WTC11 (cell line): ENCODE data around the gene RPL36AL. TPM values are rescaled to one million over a fixed set of nuclear protein-coding genes. Genes with fewer than 3 reads are reported as not detected.

Source experiments
- ARID4B ChIP-seq: sonication (generic); formaldehyde crosslinking; IDR thresholded peaks from 2 replicates; pipeline ENCODE4 v1.8.0; 2023; ENCODE audit warnings: missing genetic modification reagents, mild to moderate bottlenecking, borderline replicate concordance
- ATF3 ChIP-seq: sonication (generic); formaldehyde crosslinking; conservative IDR thresholded peaks from 2 replicates; pipeline ENCODE4 v1.8.1; 2022; ENCODE audit warnings: mild to moderate bottlenecking, missing genetic modification reagents
- E2F5 ChIP-seq: sonication (generic); formaldehyde crosslinking; IDR thresholded peaks from 2 replicates; pipeline ENCODE4 v1.8.1; 2022; ENCODE audit warnings: mild to moderate bottlenecking, moderate library complexity, missing genetic modification reagents
- ELF4 ChIP-seq: sonication (generic); formaldehyde crosslinking; IDR thresholded peaks from 2 replicates; pipeline ENCODE4 v1.8.1; 2022; ENCODE audit warnings: low read depth, mild to moderate bottlenecking, moderate library complexity, missing genetic modification reagents
- FOXP4 ChIP-seq: sonication (generic); formaldehyde crosslinking; IDR thresholded peaks from 2 replicates; pipeline ENCODE4 v1.8.0; 2022; ENCODE audit warnings: mild to moderate bottlenecking, missing genetic modification reagents
- GABPB1 ChIP-seq: sonication (generic); formaldehyde crosslinking; IDR thresholded peaks from 2 replicates; pipeline ENCODE4 v1.8.1; 2023; ENCODE audit warnings: mild to moderate bottlenecking, missing genetic modification reagents
- KAT7 ChIP-seq: sonication (generic); formaldehyde crosslinking; IDR thresholded peaks from 2 replicates; pipeline ENCODE4 v1.8.1; 2023; ENCODE audit warnings: missing genetic modification reagents, mild to moderate bottlenecking, borderline replicate concordance
- MAX ChIP-seq: sonication (generic); formaldehyde crosslinking; IDR thresholded peaks from 2 replicates; pipeline ENCODE4 v1.8.0; 2022; ENCODE audit warnings: mild to moderate bottlenecking, missing genetic modification reagents
- MLX ChIP-seq: sonication (generic); formaldehyde crosslinking; IDR thresholded peaks from 2 replicates; pipeline ENCODE4 v1.8.1; 2023; ENCODE audit warnings: mild to moderate bottlenecking, missing genetic modification reagents, moderate library complexity
- NR3C1 ChIP-seq: sonication (generic); formaldehyde crosslinking; conservative IDR thresholded peaks from 2 replicates; pipeline ENCODE4 v1.8.1; 2023; ENCODE audit warnings: low read depth, mild to moderate bottlenecking, missing genetic modification reagents
- RORB ChIP-seq: fragments of 250-450 bp; sonication (Bioruptor Pico); IDR thresholded peaks from 2 replicates; pipeline ENCODE4 v1.9.0; 2021; ENCODE audit warnings: mild to moderate bottlenecking
- TEAD1 ChIP-seq: sonication (generic); formaldehyde crosslinking; IDR thresholded peaks from 2 replicates; pipeline ENCODE4 v1.8.0; 2022; ENCODE audit warnings: mild to moderate bottlenecking, missing genetic modification reagents
- ZBTB21 ChIP-seq: sonication (generic); formaldehyde crosslinking; IDR thresholded peaks from 2 replicates; pipeline ENCODE4 v1.8.1; 2023; ENCODE audit warnings: mild to moderate bottlenecking, missing genetic modification reagents, borderline replicate concordance
- ZNF281 ChIP-seq: sonication (generic); formaldehyde crosslinking; IDR thresholded peaks from 2 replicates; pipeline ENCODE4 v1.8.0; 2023; ENCODE audit warnings: mild to moderate bottlenecking, missing genetic modification reagents
- ZNF416 ChIP-seq: fragments of 250-450 bp; sonication (Bioruptor Pico); IDR thresholded peaks from 2 replicates; pipeline ENCODE4 v1.9.0; 2021; ENCODE audit warnings: mild to moderate bottlenecking, inconsistent platforms
- total RNA-seq: library from RNA; stranded (reverse); gene quantifications from 3 replicates; pipeline ENCODE4 v1.2.3, GENCODE V29; 2021

The RPL36AL gene
- total RNA-seq, 1 experiment from 2014 or later: 212 TPM

- TF ChIP-seq E2F5 (CRISPR knock-in tag) (no peak; the same call in 1 of the 2 replicates), GABPB1 (CRISPR knock-in tag) (peak; percentile 67; the same call in 1 of the 2 replicates), TEAD1 (CRISPR knock-in tag) (0 out of 2 replicates have a peak, but pooled peaks have one; percentile 33), MLX (CRISPR knock-in tag) (no peak), RORB (no peak), KAT7 (CRISPR knock-in tag) (no peak; the same call in 1 of the 2 replicates), ELF4 (CRISPR knock-in tag) (no peak), FOXP4 (peak; percentile 36), ARID4B (CRISPR knock-in tag) (0 out of 2 replicates have a peak, but pooled peaks have one; percentile 1), NR3C1 (CRISPR knock-in tag) (peak; percentile 23; the same call in 1 of the 2 replicates), ZNF416 (CRISPR knock-in tag) (no peak), ZNF281 (no peak), ZBTB21 (CRISPR knock-in tag) (no peak), MAX (CRISPR knock-in tag) (peak; percentile 70), ATF3 (CRISPR knock-in tag) (no peak)
- TF ChIP-seq, all 79 proteins: peak for 18
Observed at GRCh38 chr14:49620182-49621113, at the start of gene RPL36AL, which contains the start of gene MGAT2 (continued).
